HG03045 (cell line): ENCODE results near the gene RHOBTB1.

Experiments used
- ATAC-seq: cut with Tn5 transposase; IDR thresholded peaks from one replicate; pipeline ENCODE4 v1.9.1; 2021; ENCODE audit warnings: mild to moderate bottlenecking, moderate library complexity; ENCODE audit not compliant: unreplicated experiment

Gene RHOBTB1

GRCh38 chr10:60825520-60825919 lies 118.5 kb downstream of the RHOBTB1 start:
- no peak for ATAC-seq

DNA sequence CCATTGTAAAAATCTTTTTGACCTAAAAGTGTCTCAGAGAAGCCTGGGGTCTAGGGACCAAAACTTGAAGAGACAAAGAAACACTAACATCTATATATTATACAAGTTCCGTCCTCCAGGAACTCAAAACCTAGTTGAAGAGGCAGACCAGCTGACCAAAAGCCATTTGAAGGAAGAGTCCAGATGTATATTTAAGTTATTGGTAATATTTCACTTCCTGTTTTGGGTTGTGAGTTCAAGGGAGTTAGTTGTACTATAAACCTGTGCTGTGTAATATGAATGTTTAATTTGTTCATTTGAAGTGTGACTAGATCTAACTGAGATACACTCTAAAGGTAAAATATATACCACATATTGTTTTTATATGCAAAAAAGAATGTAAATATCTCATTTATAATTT lies 120.7 kb downstream of the RHOBTB1 start:
- no peak for ATAC-seq

- no peak for ATAC-seq
Measured at GRCh38 chr10:60822809-60823208, 121.2 kb downstream of the RHOBTB1 start.

GRCh38 chr10:60821656-60822055 lies 122.3 kb downstream of the RHOBTB1 start:
- ATAC-seq: no peak

- ATAC-seq: peak; percentile 56
Measured at GRCh38 chr10:60820093-60820754, 123.8 kb downstream of the RHOBTB1 start.
